Measurements from ENCODE around the gene REEP3.

The REEP3 gene

DNA sequence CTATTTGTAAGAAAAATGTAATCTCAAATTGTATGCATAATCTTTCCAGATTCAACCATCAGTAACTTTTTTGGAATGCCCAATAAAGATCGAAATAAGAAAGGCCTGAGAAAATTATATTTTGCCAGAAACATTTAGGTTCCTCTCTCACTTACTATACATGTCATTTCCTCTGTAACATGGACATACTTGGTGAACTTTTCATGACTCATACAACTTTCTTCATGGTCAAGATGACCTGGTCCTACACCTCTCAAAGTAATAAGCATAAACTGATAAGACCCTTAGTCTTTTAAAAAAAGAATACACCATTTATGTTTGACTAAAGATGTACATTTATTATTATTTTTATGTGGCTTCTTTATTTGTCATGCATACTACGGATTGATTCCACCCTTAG lies 125.3 kb downstream of the REEP3 start:
- TF ChIP-seq TAF1 (IDR thresholded peaks at IDR 0.05; ENCODE audit: borderline replicate concordance, insufficient read depth, low read length), result no peak
- TF ChIP-seq, protein P1, sequence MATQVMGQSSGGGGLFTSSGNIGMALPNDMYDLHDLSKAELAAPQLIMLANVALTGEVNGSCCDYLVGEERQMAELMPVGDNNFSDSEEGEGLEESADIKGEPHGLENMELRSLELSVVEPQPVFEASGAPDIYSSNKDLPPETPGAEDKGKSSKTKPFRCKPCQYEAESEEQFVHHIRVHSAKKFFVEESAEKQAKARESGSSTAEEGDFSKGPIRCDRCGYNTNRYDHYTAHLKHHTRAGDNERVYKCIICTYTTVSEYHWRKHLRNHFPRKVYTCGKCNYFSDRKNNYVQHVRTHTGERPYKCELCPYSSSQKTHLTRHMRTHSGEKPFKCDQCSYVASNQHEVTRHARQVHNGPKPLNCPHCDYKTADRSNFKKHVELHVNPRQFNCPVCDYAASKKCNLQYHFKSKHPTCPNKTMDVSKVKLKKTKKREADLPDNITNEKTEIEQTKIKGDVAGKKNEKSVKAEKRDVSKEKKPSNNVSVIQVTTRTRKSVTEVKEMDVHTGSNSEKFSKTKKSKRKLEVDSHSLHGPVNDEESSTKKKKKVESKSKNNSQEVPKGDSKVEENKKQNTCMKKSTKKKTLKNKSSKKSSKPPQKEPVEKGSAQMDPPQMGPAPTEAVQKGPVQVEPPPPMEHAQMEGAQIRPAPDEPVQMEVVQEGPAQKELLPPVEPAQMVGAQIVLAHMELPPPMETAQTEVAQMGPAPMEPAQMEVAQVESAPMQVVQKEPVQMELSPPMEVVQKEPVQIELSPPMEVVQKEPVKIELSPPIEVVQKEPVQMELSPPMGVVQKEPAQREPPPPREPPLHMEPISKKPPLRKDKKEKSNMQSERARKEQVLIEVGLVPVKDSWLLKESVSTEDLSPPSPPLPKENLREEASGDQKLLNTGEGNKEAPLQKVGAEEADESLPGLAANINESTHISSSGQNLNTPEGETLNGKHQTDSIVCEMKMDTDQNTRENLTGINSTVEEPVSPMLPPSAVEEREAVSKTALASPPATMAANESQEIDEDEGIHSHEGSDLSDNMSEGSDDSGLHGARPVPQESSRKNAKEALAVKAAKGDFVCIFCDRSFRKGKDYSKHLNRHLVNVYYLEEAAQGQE (IDR thresholded peaks at IDR 0.05; ENCODE audit: insufficient read depth in 1 of 2, low read depth in 2 of 2, low read length in 2 of 2), result no peak
- TF ChIP-seq POLR2AphosphoS5 (IDR thresholded peaks at IDR 0.05; ENCODE audit: low read depth, low read length), result no peak
- TF ChIP-seq FOXP2 (optimal IDR thresholded peaks at IDR 0.05; ENCODE audit: borderline replicate concordance, extremely low read depth, extremely low read length, insufficient read depth), result no peak
- TF ChIP-seq SIN3A (IDR thresholded peaks at IDR 0.05; ENCODE audit: borderline replicate concordance, insufficient read depth, low read length), result no peak

DNA sequence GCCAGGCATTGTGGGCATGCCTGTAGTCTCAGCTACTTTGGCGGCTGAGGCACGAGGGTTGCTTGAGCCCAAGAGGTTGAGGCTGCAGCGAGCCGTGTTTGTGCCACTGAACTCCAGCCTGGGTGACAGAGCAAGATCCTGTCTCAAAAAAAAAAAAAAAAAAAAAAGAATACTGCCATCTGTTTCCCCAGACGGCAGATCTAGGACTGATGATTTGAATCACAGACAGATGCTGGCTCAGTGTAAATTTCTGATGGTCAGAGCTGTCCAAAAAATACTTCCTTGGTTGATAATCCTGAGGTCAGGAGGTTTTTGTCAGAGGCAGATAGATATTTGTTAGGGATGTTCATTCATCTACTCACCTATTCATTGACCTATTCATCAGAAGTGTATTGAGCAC lies 130.7 kb downstream of the REEP3 start:
- TF ChIP-seq SIN3A (IDR thresholded peaks at IDR 0.05; ENCODE audit: borderline replicate concordance, insufficient read depth, low read length) (no peak), POLR2AphosphoS5 (IDR thresholded peaks at IDR 0.05; ENCODE audit: low read depth, low read length) (no peak), FOXP2 (optimal IDR thresholded peaks at IDR 0.05; ENCODE audit: borderline replicate concordance, extremely low read depth, extremely low read length, insufficient read depth) (no peak), TAF1 (IDR thresholded peaks at IDR 0.05; ENCODE audit: borderline replicate concordance, insufficient read depth, low read length) (no peak)
- TF ChIP-seq, protein P1 (IDR thresholded peaks at IDR 0.05; ENCODE audit: insufficient read depth in 1 of 2, low read depth in 2 of 2, low read length in 2 of 2), result no peak

DNA sequence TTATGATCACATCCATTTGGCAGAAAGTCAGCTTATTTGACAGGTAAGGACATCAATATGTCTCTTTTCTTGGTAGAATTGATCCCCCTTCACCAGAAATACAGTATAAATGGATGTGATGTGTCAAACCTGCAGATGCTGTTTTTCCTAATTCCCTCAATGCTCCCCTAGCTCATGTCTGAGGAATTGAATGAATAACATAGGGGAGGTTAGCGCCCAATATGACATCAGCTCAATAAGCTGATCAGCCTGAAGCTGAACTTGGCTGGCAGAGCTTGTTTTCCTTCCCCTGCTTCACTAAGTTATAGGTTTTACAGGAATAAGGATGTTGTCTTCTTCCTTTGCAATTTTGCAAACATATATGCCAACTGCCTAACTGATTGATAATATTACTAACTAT lies 132.5 kb downstream of the REEP3 start:
- TF ChIP-seq TAF1 (IDR thresholded peaks at IDR 0.05; ENCODE audit: borderline replicate concordance, insufficient read depth, low read length), result no peak
- no peak for TF ChIP-seq SIN3A (IDR thresholded peaks at IDR 0.05; ENCODE audit: borderline replicate concordance, insufficient read depth, low read length)
- TF ChIP-seq, protein P1 (IDR thresholded peaks at IDR 0.05; ENCODE audit: insufficient read depth in 1 of 2, low read depth in 2 of 2, low read length in 2 of 2), result no peak
- no peak for TF ChIP-seq POLR2AphosphoS5 (IDR thresholded peaks at IDR 0.05; ENCODE audit: low read depth, low read length)
- TF ChIP-seq FOXP2 (optimal IDR thresholded peaks at IDR 0.05; ENCODE audit: borderline replicate concordance, extremely low read depth, extremely low read length, insufficient read depth), result no peak

DNA sequence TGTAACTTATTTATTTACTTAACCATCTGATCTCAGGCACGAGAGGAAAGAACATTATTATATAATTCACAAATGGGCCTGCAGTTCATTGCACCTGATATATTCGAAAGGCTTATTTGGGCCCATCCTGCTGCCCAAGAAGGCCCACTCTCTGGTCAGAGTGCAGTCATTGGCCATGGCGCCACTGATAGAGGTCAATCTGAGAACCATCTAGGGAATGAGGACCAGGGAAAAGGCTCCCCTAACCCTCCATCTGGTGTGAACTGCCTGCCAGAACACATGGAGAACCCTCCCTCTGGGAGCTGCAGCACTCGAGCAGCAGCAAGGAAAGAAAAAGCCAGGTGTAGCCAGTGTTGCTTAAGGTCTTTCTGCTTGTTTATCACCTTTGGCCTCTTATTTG lies 136.6 kb downstream of the REEP3 start:
- TF ChIP-seq SIN3A (IDR thresholded peaks at IDR 0.05; ENCODE audit: borderline replicate concordance, insufficient read depth, low read length) (no peak), POLR2AphosphoS5 (IDR thresholded peaks at IDR 0.05; ENCODE audit: low read depth, low read length) (no peak), FOXP2 (optimal IDR thresholded peaks at IDR 0.05; ENCODE audit: borderline replicate concordance, extremely low read depth, extremely low read length, insufficient read depth) (no peak), TAF1 (IDR thresholded peaks at IDR 0.05; ENCODE audit: borderline replicate concordance, insufficient read depth, low read length) (no peak)
- TF ChIP-seq, protein P1 (IDR thresholded peaks at IDR 0.05; ENCODE audit: insufficient read depth in 1 of 2, low read depth in 2 of 2, low read length in 2 of 2), result no peak

DNA sequence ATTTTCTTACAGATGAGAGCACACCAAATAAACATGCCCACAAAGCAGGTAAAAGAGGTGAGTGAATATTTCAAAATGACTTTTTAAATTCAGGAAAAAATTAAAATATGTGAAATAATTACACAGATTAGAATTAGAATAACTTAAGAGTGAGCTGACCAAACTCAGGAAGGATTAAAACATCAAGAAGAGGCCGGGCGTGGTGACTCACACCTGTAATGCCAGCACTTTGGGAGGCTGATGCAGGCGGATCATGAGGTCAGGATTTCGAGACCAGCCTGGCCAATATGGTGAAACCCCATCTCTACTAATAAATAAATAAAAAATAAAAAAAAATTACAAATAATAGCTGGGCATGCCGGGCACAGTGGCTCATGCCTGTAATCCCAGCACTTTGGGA lies 140.1 kb downstream of the REEP3 start:
- TF ChIP-seq SIN3A (IDR thresholded peaks at IDR 0.05; ENCODE audit: borderline replicate concordance, insufficient read depth, low read length), result no peak
- TF ChIP-seq FOXP2 (optimal IDR thresholded peaks at IDR 0.05; ENCODE audit: borderline replicate concordance, extremely low read depth, extremely low read length, insufficient read depth), result no peak
- TF ChIP-seq POLR2AphosphoS5 (IDR thresholded peaks at IDR 0.05; ENCODE audit: low read depth, low read length), result no peak
- TF ChIP-seq, protein P1 (IDR thresholded peaks at IDR 0.05; ENCODE audit: insufficient read depth in 1 of 2, low read depth in 2 of 2, low read length in 2 of 2), result no peak
- no peak for TF ChIP-seq TAF1 (IDR thresholded peaks at IDR 0.05; ENCODE audit: borderline replicate concordance, insufficient read depth, low read length)
